Progenitor cell of endocrine pancreas (in vitro differentiated cells): ENCODE results near the gene RNF217. TPM values are rescaled to one million over a fixed set of nuclear protein-coding genes. Genes with fewer than 3 reads are reported as not detected.
"Not testable (repeated sequence)": the region's sequence is repeated elsewhere in the genome, so short reads cannot be mapped to it uniquely, and the experiment has no call there.

Source experiments
- DNase-seq: peaks from one replicate; pipeline ENCODE4 v3.0.0; 2021; ENCODE audit warnings: low spot score; ENCODE audit not compliant: unreplicated experiment
- H3K27ac Mint-ChIP-seq: 2 replicates; pipeline ENCODE4 v1.8.0; 2021; ENCODE audit warnings: mild to moderate bottlenecking, moderate library complexity, mixed read lengths
- H3K27me3 Mint-ChIP-seq: 2 replicates; pipeline ENCODE4 v1.8.0; 2021; ENCODE audit warnings: mixed read lengths
- H3K36me3 Mint-ChIP-seq: 2 replicates; pipeline ENCODE4 v1.8.0; 2022; ENCODE audit warnings: mixed read lengths; ENCODE audit not compliant: insufficient read depth
- H3K4me1 Mint-ChIP-seq: 2 replicates; pipeline ENCODE4 v1.8.0; 2021; ENCODE audit warnings: low read depth, mixed read lengths
- H3K4me3 Mint-ChIP-seq: 2 replicates; pipeline ENCODE4 v1.8.0; 2021; ENCODE audit warnings: low read depth, mild to moderate bottlenecking, moderate library complexity, mixed read lengths
- H3K9me3 Mint-ChIP-seq: 2 replicates; pipeline ENCODE4 v1.8.0; 2021; ENCODE audit warnings: low read depth, mixed read lengths
- total RNA-seq: library from RNA; stranded (reverse); gene quantifications from 2 replicates; pipeline ENCODE4 v1.2.1, GENCODE V29; 2021
- TF ChIP-seq, protein P1 (sequence below): fragments of 200-600 bp; sonication (generic); IDR thresholded peaks from one replicate; pipeline ENCODE4 v1.5.0; 2021; ENCODE audit warnings: antibody characterized with exemption, mild to moderate bottlenecking; ENCODE audit not compliant: unreplicated experiment

Gene RNF217
- total RNA-seq, 1 donor from 2014 or later, result 22.6 TPM

DNA sequence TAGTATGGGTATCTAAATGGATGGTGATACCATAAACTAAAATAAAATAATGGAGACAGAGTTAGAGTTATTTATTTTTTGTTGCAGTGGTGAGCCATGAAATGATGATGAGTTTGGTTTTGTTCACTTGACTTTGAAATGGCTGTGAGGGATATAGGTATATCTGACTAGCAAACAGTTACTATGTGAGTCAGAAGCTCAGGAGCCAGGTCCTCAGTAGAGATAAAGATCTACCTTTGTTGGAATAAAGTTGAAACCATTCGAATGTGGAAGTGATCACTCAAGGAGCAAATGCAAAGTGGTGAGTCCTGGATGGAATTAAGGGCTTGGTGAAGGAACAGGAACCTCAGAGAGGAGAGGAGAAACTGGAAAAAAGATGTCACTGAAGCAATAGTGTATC, 105.3 kb downstream of the RNF217 start:
- H3K27me3 Mint-ChIP-seq, result no peaks in the 10 kb centered on the region
- H3K9me3 Mint-ChIP-seq, result no peaks in the 10 kb centered on the region
- H3K36me3 Mint-ChIP-seq, result no peaks in the 10 kb centered on the region
- H3K27ac Mint-ChIP-seq, result no peak overlapping the region
- no peaks in the 10 kb centered on the region for H3K4me1 Mint-ChIP-seq
- no peak for DNase-seq
- TF ChIP-seq, protein P1, sequence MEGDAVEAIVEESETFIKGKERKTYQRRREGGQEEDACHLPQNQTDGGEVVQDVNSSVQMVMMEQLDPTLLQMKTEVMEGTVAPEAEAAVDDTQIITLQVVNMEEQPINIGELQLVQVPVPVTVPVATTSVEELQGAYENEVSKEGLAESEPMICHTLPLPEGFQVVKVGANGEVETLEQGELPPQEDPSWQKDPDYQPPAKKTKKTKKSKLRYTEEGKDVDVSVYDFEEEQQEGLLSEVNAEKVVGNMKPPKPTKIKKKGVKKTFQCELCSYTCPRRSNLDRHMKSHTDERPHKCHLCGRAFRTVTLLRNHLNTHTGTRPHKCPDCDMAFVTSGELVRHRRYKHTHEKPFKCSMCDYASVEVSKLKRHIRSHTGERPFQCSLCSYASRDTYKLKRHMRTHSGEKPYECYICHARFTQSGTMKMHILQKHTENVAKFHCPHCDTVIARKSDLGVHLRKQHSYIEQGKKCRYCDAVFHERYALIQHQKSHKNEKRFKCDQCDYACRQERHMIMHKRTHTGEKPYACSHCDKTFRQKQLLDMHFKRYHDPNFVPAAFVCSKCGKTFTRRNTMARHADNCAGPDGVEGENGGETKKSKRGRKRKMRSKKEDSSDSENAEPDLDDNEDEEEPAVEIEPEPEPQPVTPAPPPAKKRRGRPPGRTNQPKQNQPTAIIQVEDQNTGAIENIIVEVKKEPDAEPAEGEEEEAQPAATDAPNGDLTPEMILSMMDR, result no peak
- no peak overlapping the region for H3K4me3 Mint-ChIP-seq

DNA sequence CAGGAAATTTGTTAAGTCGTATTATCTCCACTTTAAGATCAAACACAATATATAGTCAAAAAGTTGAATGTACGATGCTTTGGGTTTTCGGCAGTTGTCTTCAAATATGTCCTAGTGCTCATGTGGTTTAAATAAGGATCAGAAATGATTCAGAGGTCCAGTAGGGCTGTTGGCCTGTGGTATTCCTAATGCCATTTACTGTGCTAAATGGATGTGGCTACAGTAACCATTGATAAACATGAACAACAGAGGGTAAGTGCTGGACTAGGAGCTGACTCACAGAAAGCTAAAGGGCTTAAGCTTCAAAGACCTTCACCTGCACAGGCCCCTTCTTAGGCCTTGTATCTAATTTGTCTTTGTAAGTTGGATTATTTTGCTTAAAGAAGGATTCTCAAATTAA, 110.8 kb downstream of the RNF217 start:
- H3K9me3 Mint-ChIP-seq, result no peaks in the 10 kb centered on the region
- H3K4me1 Mint-ChIP-seq, result peaks cover 3% of the 10 kb centered on the region
- H3K4me3 Mint-ChIP-seq, result no peak overlapping the region
- no peaks in the 10 kb centered on the region for H3K27me3 Mint-ChIP-seq
- TF ChIP-seq, protein P1, result no peak
- no peak overlapping the region for H3K27ac Mint-ChIP-seq
- DNase-seq, result no peak
- peaks cover 13% of the 10 kb centered on the region for H3K36me3 Mint-ChIP-seq

DNA sequence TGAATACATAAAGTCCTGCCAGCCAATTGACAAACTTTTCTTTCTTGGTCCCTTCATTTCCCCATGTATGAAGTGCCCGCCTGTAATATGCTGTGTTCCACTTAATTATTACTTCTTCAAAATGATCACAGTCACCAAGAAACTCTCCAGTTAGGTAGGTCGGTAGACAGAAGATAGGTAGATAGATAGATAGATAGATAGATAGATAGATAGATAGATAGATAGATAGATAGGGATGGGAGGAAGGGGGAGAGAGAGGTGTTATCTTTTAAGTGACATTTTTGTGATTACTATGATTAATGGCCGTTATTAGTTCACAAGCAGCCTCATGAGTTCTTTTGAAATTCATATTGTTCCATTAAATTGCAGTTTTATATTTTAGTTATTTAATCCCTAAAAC, 111.9 kb downstream of the RNF217 start:
- TF ChIP-seq, protein P1, result no peak
- peaks cover 3% of the 10 kb centered on the region for H3K4me1 Mint-ChIP-seq
- no peak for DNase-seq
- H3K4me3 Mint-ChIP-seq, result no peak overlapping the region
- peaks cover 13% of the 10 kb centered on the region for H3K36me3 Mint-ChIP-seq
- H3K27me3 Mint-ChIP-seq, result no peaks in the 10 kb centered on the region
- H3K27ac Mint-ChIP-seq, result no peak overlapping the region
- H3K9me3 Mint-ChIP-seq, result no peaks in the 10 kb centered on the region

DNA sequence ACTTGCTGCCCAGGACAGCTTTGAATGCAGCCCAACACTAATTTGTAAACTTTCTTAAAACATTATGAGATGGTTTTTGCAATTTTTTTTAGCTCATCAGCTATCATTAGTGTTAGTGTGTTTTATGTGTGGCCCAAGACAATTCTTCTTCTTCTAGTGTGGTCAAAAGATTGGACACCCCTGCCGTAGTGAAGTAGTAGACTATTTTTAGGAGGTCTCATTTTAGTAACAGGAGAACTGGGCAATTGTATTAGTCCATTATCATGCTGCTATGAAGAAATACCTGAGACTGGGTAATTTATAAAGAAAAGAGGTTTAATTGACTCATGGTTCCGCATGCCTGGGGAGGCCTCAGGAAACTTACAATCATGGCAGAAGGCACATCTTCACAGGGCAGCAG, 112.8 kb downstream of the RNF217 start:
- peaks cover 13% of the 10 kb centered on the region for H3K36me3 Mint-ChIP-seq

DNA sequence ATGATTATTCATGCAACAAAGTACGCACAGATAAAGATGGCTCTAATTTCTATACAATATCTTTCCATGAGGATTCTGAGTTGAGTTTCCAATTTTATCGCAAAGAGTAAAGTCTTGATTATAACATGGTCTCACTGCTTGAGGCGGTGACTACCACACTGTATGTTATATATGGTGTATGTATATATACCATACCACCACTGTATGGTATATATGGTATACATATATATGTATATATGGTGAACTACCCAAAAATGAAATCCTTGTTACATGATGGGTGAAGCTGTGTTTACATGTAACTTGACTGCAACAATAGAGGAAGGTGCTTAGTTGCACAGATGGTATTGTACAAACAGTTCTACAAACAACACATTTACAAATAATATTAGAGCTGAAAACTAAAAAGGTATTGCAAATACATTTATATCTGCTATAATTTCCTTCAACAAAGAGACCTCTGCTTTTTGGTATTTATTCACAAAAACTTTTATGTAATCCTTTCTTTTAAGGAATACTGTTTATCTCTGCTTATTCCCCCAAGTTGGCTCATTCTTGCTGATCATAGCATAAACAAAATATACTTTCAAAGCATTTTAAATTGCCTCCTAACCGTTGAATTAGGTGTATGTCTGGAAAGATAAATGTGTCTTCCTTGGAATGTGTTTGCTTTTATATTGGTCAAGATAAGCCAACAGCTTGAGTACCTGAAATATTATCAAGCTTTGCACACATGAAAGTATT, 113.7 kb downstream of the RNF217 start:
- no peak overlapping the region for H3K27ac Mint-ChIP-seq
- no peaks in the 10 kb centered on the region for H3K27me3 Mint-ChIP-seq
- peaks cover 13% of the 10 kb centered on the region for H3K36me3 Mint-ChIP-seq
- TF ChIP-seq, protein P1, result no peak
- H3K4me1 Mint-ChIP-seq, result peaks cover 3% of the 10 kb centered on the region
- H3K4me3 Mint-ChIP-seq, result no peak overlapping the region
- no peaks in the 10 kb centered on the region for H3K9me3 Mint-ChIP-seq
- DNase-seq, result no peak

More for the DNA sequence above, 112.8 kb downstream of the RNF217 start:
- not testable (repeated sequence) for H3K9me3 Mint-ChIP-seq, H3K4me1 Mint-ChIP-seq, H3K4me3 Mint-ChIP-seq, H3K27me3 Mint-ChIP-seq, DNase-seq, H3K27ac Mint-ChIP-seq

DNA sequence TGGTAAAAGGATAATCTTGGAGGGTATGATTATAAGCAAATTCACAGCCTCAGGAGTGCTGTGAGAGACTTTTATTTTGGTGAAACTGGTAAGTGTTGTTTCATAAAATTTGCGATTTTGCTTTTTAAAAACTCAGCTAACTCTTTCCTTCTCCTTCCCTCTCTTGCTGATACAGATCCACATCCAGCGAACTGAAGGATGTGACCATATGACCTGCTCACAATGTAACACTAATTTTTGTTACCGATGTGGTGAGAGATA, 114.2 kb downstream of the RNF217 start:
- Mint-ChIP-seq H3K27me3 (no peaks in the 10 kb centered on the region), H3K9me3 (no peaks in the 10 kb centered on the region), H3K27ac (no peak overlapping the region), H3K36me3 (peaks cover 13% of the 10 kb centered on the region), H3K4me3 (no peak overlapping the region), H3K4me1 (peaks cover 3% of the 10 kb centered on the region)
- DNase-seq, result no peak
- TF ChIP-seq, protein P1, result no peak
